ENCODE data around the gene EIF6. TPM values are rescaled to one million over a fixed set of nuclear protein-coding genes. Genes with fewer than 3 reads are reported as not detected.

Gene EIF6
- total RNA-seq, 2 experiments from 2014 or later, result 106 to 113 TPM

- CTCF ChIA-PET (ENCODE audit: unreplicated experiment), result no interaction called here
- H3K9me2 ChIP-seq (ENCODE audit: insufficient read depth, low read length), result no peaks in the 10 kb centered on the region
- H3K4me3 ChIP-seq (ENCODE audit: low read depth, low read length, poor library complexity, severe bottlenecking), result no peak overlapping the region
- H3K27ac ChIP-seq (ENCODE audit: low read depth, low read length, poor library complexity, severe bottlenecking), result no peak overlapping the region
- H3K36me3 ChIP-seq (ENCODE audit: insufficient read depth, low read length), result no peaks in the 10 kb centered on the region
- TF ChIP-seq CTCF (conservative IDR thresholded peaks at IDR 0.05; ENCODE audit: low read length) (no peak), EZH2phosphoT487 (IDR thresholded peaks at IDR 0.05; ENCODE audit: borderline replicate concordance, low read depth, low read length) (no peak)
- H2AFZ ChIP-seq (ENCODE audit: low read length), result no peak overlapping the region
- no peaks in the 10 kb centered on the region for H3K4me1 ChIP-seq (ENCODE audit: insufficient read depth, low read length, poor library complexity, severe bottlenecking)
- H3K9me3 ChIP-seq (ENCODE audit: low read length), result no peaks in the 10 kb centered on the region
- BruUV-seq (replicated peaks), result no TSS peak
- DNase-seq (ENCODE audit: low spot score), result no peak
- intact Hi-C loops (cut with micrococcal nuclease; ENCODE audit: unreplicated experiment), result no loop called here
- no peaks in the 10 kb centered on the region for H4K20me1 ChIP-seq (ENCODE audit: insufficient read depth, low read length)
- H3K4me2 ChIP-seq (ENCODE audit: low read length), result no peak overlapping the region
- POLR2A ChIA-PET, result interaction anchor here (0.6 kb wide), 1 partner anchor 468 kb away, joined by 4 read pairs; no protein-coding TSS in a partner anchor
- H3K79me2 ChIP-seq (ENCODE audit: insufficient read depth, low read depth, low read length), result no peaks in the 10 kb centered on the region
Observed at GRCh38 chr20:35293303-35294292, 9.0 kb upstream of the EIF6 start.

- Histone ChIP-seq H3K36me3 (ENCODE audit: insufficient read depth, low read length) (no peaks in the 10 kb centered on the region), H3K9me2 (ENCODE audit: insufficient read depth, low read length) (no peaks in the 10 kb centered on the region), H3K27ac (ENCODE audit: low read depth, low read length, poor library complexity, severe bottlenecking) (no peak overlapping the region), H3K4me1 (ENCODE audit: insufficient read depth, low read length, poor library complexity, severe bottlenecking) (no peaks in the 10 kb centered on the region), H3K9me3 (ENCODE audit: low read length) (no peaks in the 10 kb centered on the region), H3K4me3 (ENCODE audit: low read depth, low read length, poor library complexity, severe bottlenecking) (no peak overlapping the region), H2AFZ (ENCODE audit: low read length) (no peak overlapping the region), H3K4me2 (ENCODE audit: low read length) (no peak overlapping the region), H3K79me2 (ENCODE audit: insufficient read depth, low read depth, low read length) (no peaks in the 10 kb centered on the region), H4K20me1 (ENCODE audit: insufficient read depth, low read length) (no peaks in the 10 kb centered on the region)
- no TSS peak for BruUV-seq (replicated peaks)
- DNase-seq (ENCODE audit: low spot score), result no peak
- intact Hi-C loops (cut with micrococcal nuclease; ENCODE audit: unreplicated experiment), result no loop called here
- no peak for TF ChIP-seq CTCF (conservative IDR thresholded peaks at IDR 0.05; ENCODE audit: low read length)
- TF ChIP-seq EZH2phosphoT487 (IDR thresholded peaks at IDR 0.05; ENCODE audit: borderline replicate concordance, low read depth, low read length), result no peak
- ChIA-PET POLR2A (interaction anchor here (0.6 kb wide), 1 partner anchor 469 kb away, joined by 4 read pairs; no protein-coding TSS in a partner anchor), CTCF (ENCODE audit: unreplicated experiment) (no interaction called here)
Observed at GRCh38 chr20:35292504-35293285, 8.1 kb upstream of the EIF6 start.
